NCI-H510A (cell line): ENCODE data around the gene ABTB2.

Experiments used
- DNase-seq: peaks from one replicate; lab custom pipeline; 2025; lab: John Stamatoyannopoulos, UW

Gene ABTB2

DNA sequence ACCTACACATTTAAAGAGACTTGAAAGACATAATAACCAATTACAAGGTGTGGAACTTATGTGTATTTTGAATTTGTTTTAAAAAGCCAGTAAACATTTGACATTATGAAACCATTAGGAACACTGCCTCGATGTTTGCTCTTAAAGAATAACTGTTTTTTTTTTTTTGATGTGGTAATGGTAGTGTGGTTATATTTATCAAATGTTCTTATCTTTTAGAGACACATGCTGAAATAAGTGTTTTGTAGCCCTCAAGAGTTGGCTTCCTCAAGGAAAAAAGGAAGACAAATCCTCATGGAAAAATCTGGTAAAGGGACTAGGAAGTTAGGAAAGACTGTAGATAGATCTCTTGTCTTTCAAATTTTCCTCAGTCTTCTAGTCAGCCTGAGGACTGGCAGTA, 2.2 kb upstream of the ABTB2 start:
- no peak for DNase-seq

DNA sequence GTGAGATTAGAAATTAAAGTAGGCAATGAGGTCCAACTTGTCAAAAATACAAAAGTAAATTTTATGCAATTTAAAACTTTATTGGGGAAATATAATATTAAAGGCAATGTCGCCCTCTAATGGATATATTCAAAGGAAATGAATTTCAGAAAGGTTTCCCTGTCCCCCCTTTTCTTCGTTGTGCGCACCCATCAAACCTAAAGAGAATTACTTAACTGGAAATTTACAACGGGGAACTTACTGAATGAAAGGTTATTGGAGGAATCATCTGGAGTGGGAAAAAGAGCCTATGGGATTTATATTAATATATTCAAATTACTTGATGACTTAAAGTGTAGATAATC, 1.7 kb upstream of the ABTB2 start:
- DNase-seq, result no peak

- DNase-seq, result no peak
Observed at GRCh38 chr11:34358728-34359547, 1.1 kb upstream of the ABTB2 start.

DNA sequence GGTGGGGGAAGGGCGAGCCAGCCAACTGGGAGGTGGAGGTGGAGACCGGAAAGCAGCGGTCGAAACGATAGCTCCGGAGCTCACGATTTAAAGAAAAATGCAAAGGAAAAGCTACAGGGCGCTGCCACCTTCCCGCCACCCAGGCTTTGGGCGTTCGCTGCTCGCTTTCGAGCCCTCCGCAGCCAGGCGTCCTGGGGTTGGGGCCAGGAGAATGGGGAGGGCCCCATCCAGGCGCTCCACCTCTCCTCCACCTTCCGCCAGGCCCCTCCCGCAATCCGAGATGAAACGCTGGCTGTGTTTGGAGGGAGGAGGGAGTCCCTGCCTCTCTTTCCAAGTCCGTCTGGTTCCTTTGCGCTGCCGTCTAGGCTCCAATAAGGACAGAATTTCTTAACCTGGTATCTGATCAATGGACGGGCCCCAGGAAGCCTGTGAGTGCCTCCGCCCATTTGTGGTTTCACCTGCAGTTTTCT, 483 bp upstream of the ABTB2 start:
- DNase-seq, result peak; percentile 52

DNA sequence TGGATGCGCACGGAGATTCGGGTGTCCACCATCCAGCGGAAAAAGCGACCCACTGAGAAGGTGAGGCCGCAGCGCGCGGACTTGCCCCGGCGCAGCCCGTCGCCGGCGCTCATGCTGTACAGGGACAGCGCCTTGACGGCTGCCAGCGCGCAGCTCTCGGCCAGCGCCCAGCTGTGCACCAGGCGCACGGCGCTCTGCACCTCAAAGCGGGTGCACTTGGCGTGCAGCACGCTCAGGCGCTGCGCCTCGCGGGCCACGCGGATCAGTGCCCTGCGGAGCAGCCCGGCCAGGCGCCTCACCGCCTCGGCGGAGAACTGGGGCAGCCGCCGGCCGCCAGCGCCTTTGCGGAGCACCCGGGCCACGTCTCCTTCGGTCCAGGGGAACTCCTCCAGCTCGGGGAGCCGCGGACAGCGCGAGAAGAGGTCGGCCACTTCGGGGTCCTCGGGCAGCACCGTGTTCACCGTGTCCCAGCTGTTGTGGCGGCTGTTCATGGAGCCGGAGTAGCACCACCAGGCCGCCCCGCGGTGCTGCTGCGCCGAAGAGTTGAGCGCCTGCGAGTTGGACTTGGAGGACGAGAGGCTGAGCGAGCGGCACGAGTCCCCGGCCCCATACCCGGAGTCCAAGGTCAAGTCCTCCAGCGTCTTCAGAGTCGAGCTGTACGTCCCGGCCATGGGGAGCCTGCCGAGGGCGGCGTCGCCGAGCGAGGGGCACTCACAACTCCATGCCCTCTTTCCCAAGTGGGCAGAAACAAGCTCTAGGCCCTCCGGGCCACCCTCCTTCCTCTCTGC, 703 bp downstream of the ABTB2 start:
- no peak for DNase-seq

DNA sequence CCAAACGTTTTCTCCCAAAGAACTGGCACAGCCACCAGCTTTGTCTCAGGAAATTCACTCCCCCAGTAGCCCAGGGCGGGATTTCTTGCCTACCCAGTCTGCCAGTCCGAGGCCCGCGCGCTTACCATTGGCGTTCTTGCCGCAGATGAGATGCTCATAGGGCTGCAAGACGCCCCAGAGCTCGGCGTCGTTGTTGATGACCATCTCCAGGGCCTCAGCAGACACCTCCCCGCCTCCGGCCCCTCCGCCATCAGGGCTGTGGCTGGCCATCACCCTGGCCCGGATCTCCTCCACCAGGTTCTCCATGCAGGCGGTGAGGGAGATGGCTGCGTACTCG, 1.3 kb downstream of the ABTB2 start:
- no peak for DNase-seq

GRCh38 chr11:34356130-34356529, 1.7 kb downstream of the ABTB2 start:
- no peak for DNase-seq

- no peak for DNase-seq
Observed at GRCh38 chr11:34355726-34356125, 2.1 kb downstream of the ABTB2 start.

GRCh38 chr11:34354782-34355181, 3.0 kb downstream of the ABTB2 start:
- no peak for DNase-seq

DNA sequence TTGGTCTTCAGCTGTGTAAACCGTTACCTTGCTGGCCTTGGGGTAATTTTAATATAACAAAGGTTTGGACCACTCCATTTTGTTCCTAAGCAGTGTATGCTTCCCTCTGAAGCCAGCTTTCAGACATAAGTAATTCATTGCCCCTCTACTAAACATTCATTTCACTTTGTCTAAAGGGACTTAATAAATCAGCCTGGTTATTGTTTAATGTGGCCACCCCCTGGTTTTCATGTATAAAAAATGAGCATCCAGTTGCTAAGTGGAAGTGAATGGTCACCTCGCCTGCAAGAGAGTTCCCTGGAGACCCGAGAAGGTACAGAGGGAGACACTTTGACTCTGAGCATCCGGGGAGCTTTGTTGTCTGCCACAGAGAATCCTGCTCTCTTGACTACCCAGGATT, 3.9 kb downstream of the ABTB2 start:
- no peak for DNase-seq

- no peak for DNase-seq
Observed at GRCh38 chr11:34351687-34352469, 5.9 kb downstream of the ABTB2 start.

DNA sequence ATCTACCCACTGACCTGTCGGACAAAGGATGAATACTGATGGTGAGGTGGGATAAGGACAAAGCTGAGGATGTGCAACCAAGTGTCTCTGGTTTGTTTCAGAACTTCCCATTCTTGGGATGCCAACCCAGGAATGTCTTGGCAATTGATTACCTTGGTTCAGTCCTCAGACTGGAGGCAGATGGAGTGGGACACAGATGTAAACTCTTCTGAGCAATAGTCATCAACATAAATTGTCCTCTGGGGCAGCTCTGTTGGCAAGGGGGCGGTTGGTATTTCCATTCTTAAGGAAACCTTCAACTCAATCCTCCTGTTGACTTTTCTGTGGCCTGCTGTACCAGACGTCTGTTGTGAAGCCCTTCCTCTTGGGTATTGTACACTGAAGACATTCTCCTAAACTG, 6.8 kb downstream of the ABTB2 start:
- no peak for DNase-seq

DNA sequence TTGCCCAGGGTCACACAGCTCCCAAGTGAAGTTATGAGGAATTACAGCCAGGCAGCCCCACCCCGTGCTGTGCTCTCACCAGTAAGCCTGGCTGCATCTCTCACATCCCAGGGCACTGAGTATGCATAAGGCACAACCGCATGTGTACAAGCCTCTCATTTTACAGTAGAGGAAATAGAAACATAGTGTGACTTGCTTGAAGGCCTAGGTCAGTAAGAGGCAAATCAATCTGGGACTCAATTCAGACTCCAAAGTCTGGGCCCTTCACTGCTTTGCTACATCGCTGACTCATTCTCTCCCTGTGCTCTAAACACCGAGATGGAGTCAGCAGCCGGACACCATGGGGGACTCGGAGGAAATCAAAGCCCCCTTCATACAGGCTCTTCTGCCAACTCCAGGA, 7.9 kb downstream of the ABTB2 start:
- DNase-seq, result no peak

DNA sequence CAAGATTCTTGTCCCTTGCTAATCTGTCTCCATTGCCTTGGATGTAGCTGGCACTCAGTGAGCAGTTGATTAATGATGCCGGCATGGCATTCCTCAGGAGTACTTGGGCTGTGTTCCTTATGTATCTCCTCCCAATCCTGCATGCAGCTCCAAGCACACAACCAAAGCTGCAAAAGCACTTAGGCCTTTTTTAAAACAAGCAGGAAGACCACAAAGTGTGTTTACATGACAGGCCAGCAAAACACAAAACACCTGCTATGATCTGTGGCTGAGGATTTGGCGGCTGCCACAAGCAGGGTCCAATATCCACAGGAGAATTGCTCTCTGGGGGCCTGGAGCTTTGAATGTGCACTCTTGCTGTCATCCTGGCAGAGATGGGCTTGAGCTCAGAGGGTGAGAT, 8.9 kb downstream of the ABTB2 start:
- DNase-seq, result no peak

DNA sequence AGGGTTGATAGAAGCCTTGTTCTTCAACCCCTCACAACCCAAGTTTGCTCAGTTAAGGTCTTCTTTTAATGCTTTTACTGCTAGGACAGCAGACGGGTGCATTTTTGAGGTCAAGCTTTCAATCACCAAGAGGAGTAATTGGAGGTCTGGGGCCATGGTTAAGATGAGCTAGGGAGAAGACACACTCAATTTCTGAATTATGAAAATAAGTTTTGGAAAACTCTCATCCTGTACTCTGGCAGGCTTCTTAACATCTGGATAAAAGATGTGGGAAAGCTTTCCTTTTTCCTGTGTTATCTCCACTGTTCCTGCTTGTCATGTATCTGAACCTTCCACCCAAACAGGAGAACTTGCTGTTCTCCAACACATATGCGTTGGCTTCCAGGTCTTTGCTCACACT, 9.7 kb downstream of the ABTB2 start:
- DNase-seq, result no peak

- no peak for DNase-seq
Observed at GRCh38 chr11:34346551-34346950, 11.3 kb downstream of the ABTB2 start.

- no peak for DNase-seq
Observed at GRCh38 chr11:34345991-34346480, 11.8 kb downstream of the ABTB2 start.

DNA sequence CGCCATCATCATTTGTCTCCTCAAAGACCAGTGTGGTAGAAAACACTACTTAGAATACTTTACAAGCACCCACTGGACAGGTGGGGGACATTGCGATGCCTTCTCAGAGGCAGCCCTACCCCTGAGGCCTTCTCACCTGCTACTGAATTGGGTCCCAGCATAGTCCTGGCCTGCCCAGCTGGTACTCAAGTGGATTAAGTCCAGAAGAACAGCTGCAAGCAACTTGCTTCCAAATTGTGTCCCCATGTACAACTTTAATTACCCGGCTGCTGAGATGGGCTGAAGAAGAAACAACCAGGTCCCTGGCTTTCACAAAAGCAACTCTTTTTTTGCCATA, 12.3 kb downstream of the ABTB2 start:
- DNase-seq, result no peak

- no peak for DNase-seq
Observed at GRCh38 chr11:34344768-34345539, 12.9 kb downstream of the ABTB2 start.

DNA sequence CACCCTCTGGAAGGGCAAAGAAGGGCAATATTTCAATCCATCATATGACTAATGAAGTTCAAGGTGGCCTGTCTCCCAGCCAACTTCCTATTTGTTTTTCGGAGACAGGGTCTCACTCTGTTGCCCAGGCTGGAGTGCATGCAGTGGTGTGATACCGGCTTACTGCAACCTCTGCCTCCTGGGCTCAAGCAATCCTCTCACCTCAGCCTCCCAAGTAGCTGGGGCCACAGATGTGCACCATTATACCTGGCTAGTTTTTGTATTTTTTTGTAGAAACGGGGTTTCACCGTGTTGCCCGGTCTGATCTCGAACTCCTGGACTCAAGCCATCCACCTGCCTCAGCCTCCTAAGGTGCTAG, 13.4 kb downstream of the ABTB2 start:
- no peak for DNase-seq

- DNase-seq, result no peak
Observed at GRCh38 chr11:34343686-34344085, 14.1 kb downstream of the ABTB2 start.

- no peak for DNase-seq
Observed at GRCh38 chr11:34343153-34343552, 14.7 kb downstream of the ABTB2 start.
